Astrocyte of the spinal cord (primary cell): Measurements from ENCODE around the gene IFT81.

Source experiments
- DNase-seq: peaks from one replicate; pipeline ENCODE4 v3.0.0; 2011; ENCODE audit warnings: low read depth, low spot score
- H3K4me3 ChIP-seq: 2 replicates; pipeline ENCODE4 v1.5.1; 2011; ENCODE audit warnings: low read depth, mild to moderate bottlenecking, low read length, moderate library complexity
- in situ Hi-C: cut with HindIII; loops from 2 replicates; pipeline ENCODE4 v1.10.0; 2017; ENCODE audit warnings: low sequenced_read_pairs
- TF ChIP-seq, protein P1 (sequence below): IDR thresholded peaks from 2 replicates; pipeline ENCODE4 v1.5.1; 2012; ENCODE audit warnings: low read depth, mild to moderate bottlenecking, low read length, inconsistent platforms

The IFT81 gene

GRCh38 chr12:110246636-110247339 is 122.6 kb downstream of the IFT81 start:
- no peak overlapping the region for H3K4me3 ChIP-seq
- TF ChIP-seq, protein P1, sequence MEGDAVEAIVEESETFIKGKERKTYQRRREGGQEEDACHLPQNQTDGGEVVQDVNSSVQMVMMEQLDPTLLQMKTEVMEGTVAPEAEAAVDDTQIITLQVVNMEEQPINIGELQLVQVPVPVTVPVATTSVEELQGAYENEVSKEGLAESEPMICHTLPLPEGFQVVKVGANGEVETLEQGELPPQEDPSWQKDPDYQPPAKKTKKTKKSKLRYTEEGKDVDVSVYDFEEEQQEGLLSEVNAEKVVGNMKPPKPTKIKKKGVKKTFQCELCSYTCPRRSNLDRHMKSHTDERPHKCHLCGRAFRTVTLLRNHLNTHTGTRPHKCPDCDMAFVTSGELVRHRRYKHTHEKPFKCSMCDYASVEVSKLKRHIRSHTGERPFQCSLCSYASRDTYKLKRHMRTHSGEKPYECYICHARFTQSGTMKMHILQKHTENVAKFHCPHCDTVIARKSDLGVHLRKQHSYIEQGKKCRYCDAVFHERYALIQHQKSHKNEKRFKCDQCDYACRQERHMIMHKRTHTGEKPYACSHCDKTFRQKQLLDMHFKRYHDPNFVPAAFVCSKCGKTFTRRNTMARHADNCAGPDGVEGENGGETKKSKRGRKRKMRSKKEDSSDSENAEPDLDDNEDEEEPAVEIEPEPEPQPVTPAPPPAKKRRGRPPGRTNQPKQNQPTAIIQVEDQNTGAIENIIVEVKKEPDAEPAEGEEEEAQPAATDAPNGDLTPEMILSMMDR, result no peak
- DNase-seq, result no peak
- in situ Hi-C loops, result no loop called here

DNA sequence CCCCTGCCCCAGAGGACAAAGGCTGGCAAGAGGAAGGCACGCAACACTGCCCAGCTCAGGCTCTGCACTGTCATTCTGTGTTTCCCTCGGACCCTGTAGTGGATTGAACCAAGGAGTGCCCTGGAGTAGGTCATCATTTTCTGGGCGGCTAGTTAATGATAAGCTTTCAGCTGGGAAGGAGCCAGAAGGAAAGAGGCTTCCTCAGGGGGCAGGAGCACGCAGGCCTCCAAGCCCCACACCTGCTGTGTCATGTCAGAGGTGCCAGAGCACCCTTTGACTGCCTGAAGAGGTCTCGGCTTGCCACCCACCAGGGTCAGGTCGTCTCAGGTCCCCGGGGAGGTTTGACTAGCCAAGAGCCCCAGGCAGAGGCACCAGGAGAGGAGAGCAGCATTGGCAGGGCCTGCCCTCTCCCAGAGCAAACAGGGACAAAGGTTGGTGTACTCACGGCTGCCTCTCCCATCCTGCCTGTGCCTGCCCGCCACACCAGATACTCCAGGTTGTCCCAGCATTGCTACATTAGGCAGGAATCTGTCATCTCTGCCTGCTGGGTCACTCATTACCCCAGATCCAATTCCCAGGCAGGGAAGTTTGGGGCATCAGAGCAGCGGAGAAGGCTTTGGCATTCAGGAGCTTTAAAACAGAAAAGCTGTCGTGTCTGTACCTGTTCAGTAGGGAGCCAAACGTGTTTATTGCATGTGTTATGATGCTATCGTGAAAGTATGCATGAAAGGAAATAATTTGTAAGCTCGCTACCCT is 123.4 kb downstream of the IFT81 start:
- DNase-seq, result no peak
- in situ Hi-C loops, result no loop called here
- TF ChIP-seq, protein P1, result no peak
- H3K4me3 ChIP-seq, result no peak overlapping the region

DNA sequence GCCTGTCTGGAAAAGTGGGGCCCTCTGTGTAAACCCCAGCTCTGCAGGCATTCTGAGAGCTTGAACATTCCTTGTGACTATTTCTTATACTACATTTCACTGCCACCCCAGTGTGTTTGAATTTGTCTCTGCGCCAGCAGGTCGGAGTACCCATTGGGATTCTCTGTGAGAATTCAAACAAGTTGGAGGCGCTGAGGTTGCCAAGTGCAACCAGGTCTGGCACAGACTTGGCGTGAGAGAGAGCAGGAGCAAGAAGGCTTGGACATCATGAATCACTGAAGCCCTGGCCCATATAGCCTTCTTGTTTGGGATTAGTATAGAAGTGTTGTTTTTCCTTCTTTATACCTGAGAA is 123.9 kb downstream of the IFT81 start:
- no peak overlapping the region for H3K4me3 ChIP-seq
- DNase-seq, result no peak
- in situ Hi-C loops, result no loop called here
- TF ChIP-seq, protein P1, result no peak

DNA sequence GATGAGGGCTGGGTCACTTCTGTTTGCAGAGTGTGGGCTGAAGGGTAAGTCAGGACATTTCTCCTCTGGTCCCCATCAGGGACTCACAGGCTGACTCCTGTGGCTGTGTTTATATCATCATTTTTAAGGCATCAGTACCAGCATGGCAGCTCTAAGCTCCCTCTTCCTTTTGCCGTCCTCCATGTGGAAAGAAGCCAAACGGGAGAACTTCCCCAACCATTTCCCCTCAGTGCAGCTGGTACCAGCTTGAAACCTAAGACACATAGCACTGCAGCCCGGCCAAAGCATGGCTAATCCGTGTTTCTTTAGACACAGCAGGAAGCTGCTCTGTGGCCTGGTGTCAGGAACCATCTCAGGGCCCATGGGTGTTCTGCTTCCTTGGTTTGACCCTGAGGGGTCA is 124.9 kb downstream of the IFT81 start:
- TF ChIP-seq, protein P1, result no peak
- in situ Hi-C loops, result no loop called here

DNA sequence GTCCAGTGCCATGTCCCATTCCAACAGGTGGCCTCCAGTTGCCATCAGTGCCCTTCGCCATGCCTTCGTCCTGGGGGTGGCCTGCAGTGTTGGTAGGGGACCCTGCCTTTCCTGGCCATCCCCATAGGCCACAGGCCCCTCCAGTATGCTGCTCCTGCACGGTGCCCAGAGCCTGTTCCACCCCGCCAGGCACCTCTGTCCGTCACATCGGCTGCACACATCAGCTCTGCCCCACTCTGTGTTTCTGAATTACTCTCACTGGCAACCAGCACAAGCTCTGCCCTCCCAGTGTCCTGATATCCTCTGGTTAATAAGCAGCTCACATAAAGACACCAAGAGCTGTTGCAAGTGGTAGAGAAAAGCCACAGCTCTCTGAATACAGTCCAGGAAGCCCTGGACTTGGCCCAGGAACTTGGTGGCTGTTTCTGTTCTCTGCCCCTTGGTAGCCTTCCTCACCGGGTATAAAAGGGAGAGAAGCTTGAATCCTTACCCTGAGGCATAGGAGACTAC is 125.6 kb downstream of the IFT81 start:
- TF ChIP-seq, protein P1, result no peak
- H3K4me3 ChIP-seq, result no peak overlapping the region
- DNase-seq, result peak; percentile 27
- in situ Hi-C loops, result no loop called here

More for the DNA sequence above, 124.9 kb downstream of the IFT81 start:
- no peak overlapping the region for H3K4me3 ChIP-seq
- DNase-seq, result peak; percentile 20

- in situ Hi-C loops, result no loop called here
- no peak for DNase-seq
- no peak overlapping the region for H3K4me3 ChIP-seq
- TF ChIP-seq, protein P1, result no peak
Observed at GRCh38 chr12:110251381-110251780, 127.2 kb downstream of the IFT81 start.
